Measurements from ENCODE around the gene CBR4. TPM values are rescaled to one million over a fixed set of nuclear protein-coding genes. Genes with fewer than 3 reads are reported as not detected.

Gene CBR4
- total RNA-seq (2021; fragmentation: NEBNext Ultra II Directional; extraction: Animal tissue kit (Norgen Biotek cat#: 25700)): 10 to 100 TPM in 2 of 6 experiments, 1 to 10 TPM in 4; 8.3 to 10.4 (median 9.8) TPM
- long read RNA-seq, partial matches to known transcripts: 0 of 17 reads
- long read RNA-seq, other reads (novel, unspliced or antisense): 14 of 17 reads

- peaks cover 74% of the 10 kb centered on the region for H3K4me1 Mint-ChIP-seq (ENCODE audit: low read depth)
- peak within 1 kb of the TSS; percentile 98 for H3K27ac Mint-ChIP-seq
These were observed at the start of gene CBR4 for GRCh38 chr4:169010125-169011023. Gene CBR4 (minus strand): TSS chr4:169010255. CDS start chr4:169010089, 166 bp downstream.

GRCh38 chr4:169059306-169060211 is 49.5 kb upstream of the CBR4 start:
- Mint-ChIP-seq H3K4me3 (peak overlapping the region; percentile 74; the same call in 1 of the 2 replicates), H3K4me1 (ENCODE audit: low read depth) (peaks cover 46% of the 10 kb centered on the region), H3K9me3 (no peaks in the 10 kb centered on the region), H3K36me3 (ENCODE audit: low read depth) (no peaks in the 10 kb centered on the region), H3K27me3 (ENCODE audit: insufficient read depth) (peaks cover 2% of the 10 kb centered on the region), H3K27ac (peak overlapping the region; percentile 85)
- no peak for TF ChIP-seq CTCF (IDR thresholded peaks at IDR 0.05)
- DNase-seq: no peak

More at GRCh38 chr4:169010125-169011023, at the start of gene CBR4:
- no peaks in the 10 kb centered on the region; the same call in 1 of the 2 replicates for H3K27me3 Mint-ChIP-seq (ENCODE audit: insufficient read depth)
- peak within 1 kb of the TSS; percentile 97 for H3K4me3 Mint-ChIP-seq
- H3K36me3 Mint-ChIP-seq (ENCODE audit: low read depth): no peaks in the 10 kb centered on the region
- H3K9me3 Mint-ChIP-seq: no peaks in the 10 kb centered on the region
- DNase-seq: peak; percentile 98
- TF ChIP-seq CTCF (IDR thresholded peaks at IDR 0.05): peak; percentile 28; the same call in 1 of the 2 replicates

GRCh38 chr4:169058312-169058711 is 48.3 kb upstream of the CBR4 start:
- Mint-ChIP-seq H3K36me3 (ENCODE audit: low read depth) (no peaks in the 10 kb centered on the region), H3K27ac (no peak overlapping the region), H3K9me3 (no peaks in the 10 kb centered on the region), H3K27me3 (ENCODE audit: insufficient read depth) (peaks cover 2% of the 10 kb centered on the region), H3K4me1 (ENCODE audit: low read depth) (peaks cover 39% of the 10 kb centered on the region), H3K4me3 (no peak overlapping the region)
- TF ChIP-seq CTCF (IDR thresholded peaks at IDR 0.05): no peak
- DNase-seq: no peak

GRCh38 chr4:169054879-169055278 is 44.8 kb upstream of the CBR4 start:
- DNase-seq: no peak
- H3K27me3 Mint-ChIP-seq (ENCODE audit: insufficient read depth): no peaks in the 10 kb centered on the region; the same call in none of the 2 replicates
- H3K9me3 Mint-ChIP-seq: no peaks in the 10 kb centered on the region
- no peak overlapping the region for H3K27ac Mint-ChIP-seq
- no peak overlapping the region for H3K4me3 Mint-ChIP-seq
- TF ChIP-seq CTCF (IDR thresholded peaks at IDR 0.05): no peak
- H3K4me1 Mint-ChIP-seq (ENCODE audit: low read depth): peaks cover 9% of the 10 kb centered on the region; the same call in 1 of the 2 replicates
- no peaks in the 10 kb centered on the region for H3K36me3 Mint-ChIP-seq (ENCODE audit: low read depth)

- Mint-ChIP-seq H3K27ac (no peak overlapping the region), H3K4me3 (no peak overlapping the region), H3K9me3 (no peaks in the 10 kb centered on the region), H3K36me3 (ENCODE audit: low read depth) (no peaks in the 10 kb centered on the region), H3K27me3 (ENCODE audit: insufficient read depth) (no peaks in the 10 kb centered on the region; the same call in 1 of the 2 replicates), H3K4me1 (ENCODE audit: low read depth) (no peaks in the 10 kb centered on the region)
- TF ChIP-seq CTCF (IDR thresholded peaks at IDR 0.05): no peak
- no peak for DNase-seq
These were observed 42.5 kb upstream of the CBR4 start for GRCh38 chr4:169052594-169052945.
